IPS-20b (cell line): ENCODE measurements around the gene SPECC1.

Experiments
- H3K27ac ChIP-seq: one replicate; pipeline ENCODE4 v1.5.1; 2013; ENCODE audit warnings: low read length
- H3K27me3 ChIP-seq: 2 replicates; pipeline ENCODE4 v1.6.1; 2013; ENCODE audit warnings: mild to moderate bottlenecking, low read length, inconsistent platforms; ENCODE audit not compliant: insufficient read depth
- H3K36me3 ChIP-seq: 2 replicates; pipeline ENCODE4 v1.6.1; 2013; ENCODE audit warnings: low read depth, mild to moderate bottlenecking, inconsistent platforms, low read length, moderate library complexity; ENCODE audit not compliant: insufficient read depth
- H3K4me1 ChIP-seq: 2 replicates; pipeline ENCODE4 v1.6.1; 2013; ENCODE audit warnings: mild to moderate bottlenecking, control low read depth, inconsistent platforms, low read length, moderate library complexity; ENCODE audit not compliant: insufficient read depth
- H3K4me3 ChIP-seq: 2 replicates; pipeline ENCODE4 v1.5.1; 2013; ENCODE audit warnings: mild to moderate bottlenecking, low read length, inconsistent platforms
- H3K9ac ChIP-seq: 2 replicates; pipeline ENCODE4 v1.6.1; 2013; ENCODE audit warnings: low read depth, mild to moderate bottlenecking, inconsistent platforms, low read length, moderate library complexity
- H3K9me3 ChIP-seq: 2 replicates; pipeline ENCODE4 v1.6.1; 2013; ENCODE audit warnings: mild to moderate bottlenecking, low read depth, low read length, inconsistent platforms; ENCODE audit not compliant: insufficient read depth

The SPECC1 gene

DNA sequence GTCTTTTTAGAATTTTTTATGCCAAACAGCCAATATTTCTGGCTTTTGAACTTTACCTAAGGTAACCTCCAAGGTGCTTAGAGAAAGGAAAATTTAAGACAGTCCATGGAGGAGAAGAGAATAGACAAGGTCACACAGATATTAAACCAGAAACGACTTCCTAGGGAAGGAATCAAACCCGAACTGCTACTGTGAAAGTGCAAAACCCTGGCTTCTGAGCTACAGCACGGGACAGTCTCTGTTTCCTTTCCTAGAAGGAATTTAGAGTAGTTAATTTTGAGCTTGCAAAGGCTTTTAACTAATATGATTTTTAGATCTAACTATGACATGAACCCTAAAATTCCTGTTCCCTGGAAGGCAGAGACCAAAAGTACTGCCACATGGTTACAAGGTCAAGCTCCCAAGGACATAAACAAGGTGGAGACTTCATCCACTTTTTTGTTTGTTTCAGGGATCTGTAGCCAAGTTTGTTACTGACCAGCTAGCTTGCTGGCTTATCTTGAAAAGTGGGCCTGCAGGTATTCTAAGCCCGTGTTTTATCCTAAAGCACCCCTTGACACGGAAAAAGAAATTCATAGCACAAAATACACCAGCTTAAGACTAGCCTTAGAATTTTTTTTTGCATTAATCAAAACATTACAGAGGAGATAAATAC, 188.2 kb downstream of the SPECC1 start:
- H3K9me3 ChIP-seq, result peaks cover 28% of the 10 kb centered on the region
- H3K27me3 ChIP-seq, result no peaks in the 10 kb centered on the region
- no peak overlapping the region for H3K27ac ChIP-seq
- peaks cover 23% of the 10 kb centered on the region for H3K4me1 ChIP-seq
- no peak overlapping the region for H3K9ac ChIP-seq
- peaks cover 10% of the 10 kb centered on the region for H3K36me3 ChIP-seq
- H3K4me3 ChIP-seq, result no peak overlapping the region

DNA sequence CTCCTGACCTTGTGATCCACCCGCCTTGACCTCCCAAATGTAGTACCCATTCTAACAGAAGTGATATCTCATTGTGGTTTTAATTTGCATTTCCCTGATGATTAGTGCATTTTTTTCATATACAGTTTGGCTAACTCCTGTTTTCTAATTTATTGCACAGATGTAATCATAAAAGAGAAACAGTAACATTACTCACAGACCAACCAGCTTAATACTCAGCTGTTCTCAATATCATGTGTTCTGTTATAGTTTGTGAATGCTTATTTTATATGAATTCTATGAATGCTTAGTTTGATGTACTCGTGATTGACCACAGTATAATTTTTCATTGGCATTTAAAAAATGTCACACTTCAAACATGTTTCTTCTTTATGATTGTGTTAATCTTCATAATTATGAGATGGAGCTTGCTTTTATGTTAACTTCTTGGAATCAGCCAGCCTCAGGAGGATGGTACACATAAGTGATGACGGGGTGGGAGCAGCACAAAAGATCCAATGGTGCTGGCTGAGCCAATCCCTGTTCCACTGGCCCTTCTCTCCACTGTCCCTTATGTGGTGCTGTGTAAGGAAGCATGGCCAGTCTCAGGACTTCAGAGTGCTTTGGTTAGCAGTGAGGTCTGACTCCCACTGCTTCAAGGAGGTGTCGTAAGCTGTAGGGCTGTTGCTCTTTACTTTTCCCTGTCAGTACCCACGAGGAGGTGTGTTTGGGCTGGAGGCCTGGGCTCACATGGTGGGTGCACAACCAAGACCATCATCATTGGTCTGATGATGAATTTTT, 191.0 kb downstream of the SPECC1 start:
- Histone ChIP-seq H3K4me3 (no peak overlapping the region), H3K36me3 (peaks cover 16% of the 10 kb centered on the region), H3K27ac (peak overlapping the region; percentile 49), H3K4me1 (peaks cover 39% of the 10 kb centered on the region), H3K9me3 (peaks cover 21% of the 10 kb centered on the region), H3K27me3 (no peaks in the 10 kb centered on the region), H3K9ac (no peak overlapping the region)

DNA sequence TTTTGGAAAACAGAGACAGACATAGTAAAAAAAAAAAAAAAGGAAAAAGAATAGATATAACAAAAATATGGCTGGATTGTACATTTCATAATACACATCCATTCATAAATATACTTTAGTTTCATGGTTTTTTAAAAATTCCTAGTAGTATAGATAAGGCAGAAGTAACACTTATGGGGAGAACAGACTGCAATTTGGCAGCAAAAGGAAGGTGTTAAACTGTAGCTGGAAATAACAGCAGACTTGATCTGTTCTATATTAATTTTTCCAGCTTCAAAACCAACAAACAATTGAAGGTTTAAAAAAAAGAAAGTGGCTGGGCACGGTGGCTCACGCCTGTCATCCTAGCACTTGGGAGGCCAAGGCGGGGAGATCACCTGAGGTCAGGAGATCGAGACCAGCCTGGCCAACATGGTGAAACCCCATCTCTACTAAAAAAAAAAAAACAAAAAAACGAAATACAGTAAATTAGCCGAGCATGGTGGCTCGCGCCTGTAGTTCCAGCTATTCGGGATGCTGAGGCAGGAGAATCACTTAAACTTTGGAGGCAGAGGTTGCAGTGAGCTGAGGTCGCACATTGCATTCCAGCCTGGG, 191.8 kb downstream of the SPECC1 start:
- Histone ChIP-seq H3K27ac (peak overlapping the region; percentile 49), H3K4me3 (no peak overlapping the region), H3K4me1 (peaks cover 43% of the 10 kb centered on the region), H3K36me3 (peaks cover 18% of the 10 kb centered on the region), H3K9ac (0 out of 2 replicates have a peak overlapping the region, but pooled peaks have one; percentile 28), H3K27me3 (no peaks in the 10 kb centered on the region), H3K9me3 (peaks cover 14% of the 10 kb centered on the region)

DNA sequence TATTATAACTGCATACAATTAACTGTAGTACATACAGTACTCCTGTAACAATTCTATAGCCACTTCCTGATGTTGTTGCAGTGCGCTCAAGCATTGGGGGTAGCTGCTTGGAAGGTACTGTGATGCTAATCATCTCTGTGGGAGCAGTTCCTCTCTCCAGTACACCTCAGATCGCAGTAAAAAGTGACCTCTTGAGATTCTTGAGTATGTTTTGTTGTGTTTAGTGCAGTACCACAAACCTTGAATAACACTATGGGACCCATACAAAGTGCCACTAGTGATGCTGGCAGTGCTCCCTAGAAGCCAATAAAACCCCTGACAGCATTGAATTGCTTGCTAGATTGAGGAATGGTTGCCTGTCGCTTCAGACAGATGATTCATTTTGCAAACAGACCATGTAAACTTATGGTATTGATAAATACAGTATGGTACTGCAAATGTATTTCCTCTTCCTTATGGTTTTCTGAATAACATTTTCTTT, 193.0 kb downstream of the SPECC1 start:
- H3K4me3 ChIP-seq, result peak overlapping the region; percentile 32; the same call in 1 of the 2 replicates
- H3K36me3 ChIP-seq, result peaks cover 14% of the 10 kb centered on the region; the same call in 1 of the 2 replicates
- H3K9ac ChIP-seq, result no peak overlapping the region; the same call in 1 of the 2 replicates
- peaks cover 49% of the 10 kb centered on the region for H3K4me1 ChIP-seq
- H3K27me3 ChIP-seq, result no peaks in the 10 kb centered on the region
- H3K27ac ChIP-seq, result no peak overlapping the region
- peaks cover 3% of the 10 kb centered on the region; the same call in 1 of the 2 replicates for H3K9me3 ChIP-seq

DNA sequence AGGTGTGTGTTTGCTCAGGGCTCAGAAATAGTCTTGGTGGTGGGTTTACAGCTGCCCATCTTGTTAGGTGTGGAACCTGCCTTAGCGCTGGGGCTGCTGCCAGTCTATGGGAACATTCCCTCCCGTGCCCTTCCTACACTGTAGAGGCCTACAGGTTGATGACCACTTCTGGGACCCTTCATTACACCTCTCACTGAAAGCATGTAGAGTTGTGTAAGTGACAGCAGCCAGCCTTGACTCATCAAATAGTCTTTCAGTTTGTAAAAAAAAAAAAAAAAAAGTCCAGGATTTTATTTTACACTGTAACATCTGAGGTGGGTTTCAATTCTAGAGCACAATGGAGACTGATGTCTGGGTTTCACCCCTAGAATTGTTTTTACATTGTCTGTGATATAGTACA, 193.9 kb downstream of the SPECC1 start:
- H3K4me3 ChIP-seq, result no peak overlapping the region
- H3K27me3 ChIP-seq, result no peaks in the 10 kb centered on the region
- peaks cover 49% of the 10 kb centered on the region for H3K4me1 ChIP-seq
- peaks cover 14% of the 10 kb centered on the region; the same call in 1 of the 2 replicates for H3K36me3 ChIP-seq
- no peak overlapping the region for H3K27ac ChIP-seq
- H3K9me3 ChIP-seq, result peaks cover 2% of the 10 kb centered on the region; the same call in 1 of the 2 replicates
- H3K9ac ChIP-seq, result no peak overlapping the region; the same call in 1 of the 2 replicates

DNA sequence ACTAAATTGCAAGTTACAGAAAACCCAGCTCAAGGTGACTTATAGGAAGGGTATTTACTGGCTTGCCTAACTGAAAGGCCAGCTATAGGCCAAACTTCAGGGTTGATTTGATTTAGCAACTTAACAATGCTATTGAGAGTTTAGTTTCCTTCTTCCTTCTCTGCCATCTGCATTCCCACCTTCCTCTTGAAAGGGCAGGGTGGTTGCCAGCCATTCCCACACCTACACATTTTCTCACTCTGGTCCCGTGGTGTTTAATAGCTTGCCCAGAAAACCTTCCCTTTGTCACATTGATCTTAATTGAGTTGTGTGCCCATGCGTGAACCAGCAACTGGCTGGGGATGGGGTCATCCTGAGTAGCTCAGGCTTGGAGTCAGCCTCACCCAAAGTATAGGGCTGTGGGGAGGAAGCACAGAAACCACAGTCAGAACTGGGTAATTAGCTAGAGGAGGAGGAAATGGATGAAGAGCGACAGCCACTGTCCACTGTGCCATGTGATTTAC, 194.7 kb downstream of the SPECC1 start:
- Histone ChIP-seq H3K27ac (no peak overlapping the region), H3K4me3 (no peak overlapping the region), H3K9ac (no peak overlapping the region), H3K36me3 (peaks cover 14% of the 10 kb centered on the region; the same call in 1 of the 2 replicates), H3K4me1 (peaks cover 49% of the 10 kb centered on the region), H3K27me3 (no peaks in the 10 kb centered on the region), H3K9me3 (no peaks in the 10 kb centered on the region)

DNA sequence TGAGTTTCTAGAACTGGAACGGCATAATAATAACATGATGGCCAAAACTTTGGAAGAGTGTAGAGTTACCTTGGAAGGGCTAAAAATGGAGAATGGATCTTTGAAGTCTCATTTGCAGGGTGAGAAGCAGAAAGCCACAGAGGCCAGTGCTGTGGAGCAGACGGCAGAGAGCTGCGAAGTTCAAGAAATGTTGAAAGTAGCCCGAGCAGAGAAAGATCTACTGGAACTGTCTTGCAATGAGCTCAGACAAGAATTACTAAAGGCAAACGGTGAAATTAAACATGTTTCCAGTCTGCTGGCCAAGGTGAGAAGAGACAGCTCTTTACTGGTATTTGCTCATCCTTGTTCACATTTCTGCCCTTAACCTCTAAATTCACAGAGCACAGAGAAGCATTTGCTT, 196.4 kb downstream of the SPECC1 start:
- Histone ChIP-seq H3K27me3 (no peaks in the 10 kb centered on the region), H3K27ac (no peak overlapping the region), H3K9me3 (no peaks in the 10 kb centered on the region), H3K4me3 (no peak overlapping the region), H3K9ac (no peak overlapping the region), H3K36me3 (peaks cover 14% of the 10 kb centered on the region; the same call in 1 of the 2 replicates), H3K4me1 (peaks cover 42% of the 10 kb centered on the region)

DNA sequence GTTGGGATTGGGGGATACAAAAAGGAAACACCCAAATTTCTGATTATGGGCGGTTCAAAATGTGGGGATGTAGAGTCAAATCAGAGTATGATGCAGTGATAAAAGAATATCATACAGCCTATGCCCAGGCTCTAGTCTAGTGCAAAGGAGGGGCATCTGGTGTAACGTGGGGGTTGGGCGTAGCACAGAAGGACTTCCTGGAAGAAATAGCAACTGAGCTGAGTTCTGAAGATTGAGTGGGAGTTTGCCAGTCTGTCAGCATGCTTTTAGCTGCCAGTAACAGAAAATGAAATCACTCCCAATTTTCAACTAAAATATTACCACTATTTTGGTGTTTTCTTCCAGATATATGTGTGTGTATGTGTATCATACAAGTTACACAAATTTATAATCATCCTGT, 196.9 kb downstream of the SPECC1 start:
- no peaks in the 10 kb centered on the region for H3K9me3 ChIP-seq
- H3K4me3 ChIP-seq, result no peak overlapping the region
- no peaks in the 10 kb centered on the region for H3K27me3 ChIP-seq
- peaks cover 14% of the 10 kb centered on the region; the same call in 1 of the 2 replicates for H3K36me3 ChIP-seq
- peaks cover 38% of the 10 kb centered on the region for H3K4me1 ChIP-seq
- no peak overlapping the region for H3K27ac ChIP-seq
- no peak overlapping the region for H3K9ac ChIP-seq

DNA sequence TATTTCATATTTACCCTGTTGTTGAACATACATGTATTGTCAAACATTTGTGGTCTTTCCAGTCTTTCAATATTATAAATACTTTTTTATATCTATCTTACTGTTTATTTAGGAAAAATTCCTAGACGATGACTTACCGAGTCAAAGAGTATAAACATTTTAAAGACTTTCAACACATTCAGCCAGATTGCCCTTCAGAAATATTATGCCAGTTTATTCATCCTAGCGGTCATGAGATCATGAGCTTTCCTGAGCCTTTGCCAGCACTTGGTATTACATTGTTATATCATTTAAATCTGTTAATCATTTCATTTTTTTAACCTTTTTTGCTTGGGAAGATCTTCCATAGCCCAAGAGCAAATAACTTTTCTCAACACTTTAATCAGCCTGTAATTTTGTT, 197.4 kb downstream of the SPECC1 start:
- Histone ChIP-seq H3K27ac (no peak overlapping the region), H3K27me3 (no peaks in the 10 kb centered on the region), H3K4me1 (peaks cover 32% of the 10 kb centered on the region), H3K4me3 (no peak overlapping the region), H3K9me3 (no peaks in the 10 kb centered on the region), H3K9ac (no peak overlapping the region), H3K36me3 (peaks cover 16% of the 10 kb centered on the region; the same call in 1 of the 2 replicates)

DNA sequence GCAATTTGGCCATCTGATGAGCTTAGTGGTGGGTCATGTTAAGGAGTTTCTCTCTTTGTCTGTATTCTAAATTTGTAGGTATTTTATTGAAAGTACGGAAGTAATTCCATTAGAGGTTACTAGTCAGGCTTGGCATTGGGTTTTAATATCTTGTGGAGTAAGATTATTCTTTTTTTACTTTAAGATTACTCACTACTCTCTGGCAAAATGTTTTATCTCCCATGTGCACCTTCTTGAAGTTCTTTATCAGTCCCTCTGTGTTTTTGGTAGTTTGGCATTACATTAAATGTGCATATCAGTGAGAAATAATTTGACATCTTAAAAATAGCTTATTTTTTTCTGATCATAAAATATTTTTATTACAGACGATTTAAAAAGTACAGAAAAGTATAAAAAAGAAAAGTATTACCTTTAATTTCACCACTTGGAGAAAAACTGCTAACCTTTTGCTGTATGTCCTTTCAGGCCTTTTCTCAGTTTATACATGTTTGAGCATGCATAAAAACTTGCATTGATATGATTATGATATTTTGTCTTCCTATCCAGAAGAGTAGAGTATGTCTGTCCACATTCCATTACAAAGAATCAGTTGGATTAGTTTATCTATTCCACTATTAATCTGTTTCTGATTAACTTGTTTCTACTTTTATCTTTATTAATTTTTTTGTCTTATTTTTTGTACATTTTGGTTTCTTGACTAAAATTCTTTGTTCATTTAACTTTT, 198.3 kb downstream of the SPECC1 start:
- Histone ChIP-seq H3K4me1 (peaks cover 26% of the 10 kb centered on the region), H3K27ac (no peak overlapping the region), H3K36me3 (peaks cover 24% of the 10 kb centered on the region; the same call in 1 of the 2 replicates)

DNA sequence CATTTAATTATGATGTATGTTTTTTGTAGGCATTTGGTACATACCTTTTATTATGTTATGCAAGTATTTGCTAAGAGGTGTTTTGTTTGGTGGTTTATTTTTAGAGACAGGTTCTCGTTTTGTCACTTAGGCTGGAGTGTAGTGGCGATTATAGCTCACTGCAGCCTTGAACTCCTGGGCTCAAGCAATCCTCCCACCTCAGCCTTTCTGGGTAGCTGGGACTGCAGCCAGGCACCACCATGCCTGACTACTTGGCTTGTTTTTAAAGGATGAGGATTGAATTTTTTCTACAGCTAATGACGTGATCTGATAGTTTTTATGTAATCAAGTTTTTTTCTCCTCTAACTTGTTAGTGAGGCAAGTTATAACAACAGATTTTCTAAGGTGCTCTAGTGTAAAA, 199.6 kb downstream of the SPECC1 start:
- Histone ChIP-seq H3K9me3 (no peaks in the 10 kb centered on the region), H3K9ac (no peak overlapping the region), H3K4me1 (peaks cover 14% of the 10 kb centered on the region), H3K36me3 (peaks cover 24% of the 10 kb centered on the region; the same call in 1 of the 2 replicates), H3K27ac (no peak overlapping the region), H3K27me3 (no peaks in the 10 kb centered on the region), H3K4me3 (no peak overlapping the region)

More for the DNA sequence above, 198.3 kb downstream of the SPECC1 start:
- Histone ChIP-seq H3K9me3 (no peaks in the 10 kb centered on the region), H3K4me3 (no peak overlapping the region), H3K9ac (no peak overlapping the region), H3K27me3 (no peaks in the 10 kb centered on the region)
